OCI-LY1 (cell line): Measurements from ENCODE around the gene STAG1.

Experiments used
- H2AFZ ChIP-seq: fragments of 200-600 bp; sonication (generic), shearing (Covaris generic); 2 replicates; pipeline ENCODE4 v1.6.0; 2014; ENCODE audit warnings: antibody characterized with exemption, mild to moderate bottlenecking, low read length
- H3F3A ChIP-seq: fragments of 200-600 bp; sonication (generic), shearing (Covaris generic); 2 replicates; pipeline ENCODE4 v1.6.0; 2014; ENCODE audit warnings: mild to moderate bottlenecking, antibody characterized with exemption, low read length, moderate library complexity; ENCODE audit not compliant: insufficient read depth
- H3K27ac ChIP-seq: fragments of 200-600 bp; sonication (generic); 2 replicates; pipeline ENCODE4 v1.5.1; 2014; ENCODE audit warnings: low read length, mixed run types, mild to moderate bottlenecking, low read depth; ENCODE audit not compliant: poor library complexity, severe bottlenecking
- H3K27me3 ChIP-seq: fragments of 200-600 bp; sonication (generic); 2 replicates; pipeline ENCODE4 v1.6.0; 2014; ENCODE audit warnings: antibody characterized with exemption, mild to moderate bottlenecking, low read length, moderate library complexity; ENCODE audit not compliant: insufficient read depth
- H3K36me3 ChIP-seq: fragments of 200-600 bp; sonication (generic); 2 replicates; pipeline ENCODE4 v1.6.1; 2014; ENCODE audit warnings: mild to moderate bottlenecking, antibody characterized with exemption, low read length, moderate library complexity, mixed read lengths; ENCODE audit not compliant: insufficient read depth
- H3K4me1 ChIP-seq: fragments of 200-600 bp; sonication (generic); 2 replicates; pipeline ENCODE4 v1.5.1; 2014; ENCODE audit warnings: mild to moderate bottlenecking, low read length, moderate library complexity; ENCODE audit not compliant: insufficient read depth, severe bottlenecking
- H3K4me2 ChIP-seq: fragments of 200-600 bp; sonication (generic), shearing (Covaris generic); 2 replicates; pipeline ENCODE4 v1.6.1; 2014; ENCODE audit warnings: low read length
- H3K4me3 ChIP-seq: fragments of 200-600 bp; sonication (generic); 2 replicates; pipeline ENCODE4 v1.5.1; 2014; ENCODE audit warnings: low read length, low read depth, mild to moderate bottlenecking, mixed read lengths; ENCODE audit not compliant: poor library complexity, severe bottlenecking
- H3K79me2 ChIP-seq: fragments of 200-600 bp; shearing (Covaris generic); 2 replicates; pipeline ENCODE4 v1.6.1; 2016; ENCODE audit warnings: mixed run types, low read length, mixed read lengths; ENCODE audit not compliant: insufficient read depth
- H3K9ac ChIP-seq: fragments of 200-600 bp; sonication (generic), shearing (Covaris generic); 2 replicates; pipeline ENCODE4 v1.6.1; 2014; ENCODE audit warnings: mild to moderate bottlenecking, low read length, mixed read lengths
- H3K9me2 ChIP-seq: fragments of 200-600 bp; sonication (generic), shearing (Covaris generic); 2 replicates; pipeline ENCODE4 v1.6.1; 2014; ENCODE audit warnings: low read depth, mild to moderate bottlenecking, low read length, mixed read lengths
- H3K9me3 ChIP-seq: fragments of 200-600 bp; shearing (Covaris generic); 2 replicates; pipeline ENCODE4 v1.6.1; 2014; ENCODE audit warnings: low read length, mixed read lengths
- H4K20me1 ChIP-seq: fragments of 200-600 bp; sonication (generic), shearing (Covaris generic); 2 replicates; pipeline ENCODE4 v1.6.0; 2016; ENCODE audit warnings: mild to moderate bottlenecking, low read length; ENCODE audit not compliant: insufficient read depth
- CTCF ChIP-seq: fragments of 200-600 bp; sonication (generic), shearing (Covaris generic); IDR thresholded peaks from 2 replicates; pipeline ENCODE4 v1.5.1; 2017; ENCODE audit warnings: mild to moderate bottlenecking, antibody characterized with exemption, low read length, moderate library complexity, mixed read lengths
- EZH2 ChIP-seq: fragments of 200-600 bp; sonication (generic), shearing (Covaris generic); IDR thresholded peaks from 2 replicates; pipeline ENCODE4 v1.8.0; 2017; ENCODE audit warnings: borderline replicate concordance, mixed run types, mild to moderate bottlenecking, antibody characterized with exemption, low read length, moderate library complexity, mixed read lengths

The STAG1 gene

GRCh38 chr3:136583823-136584222 is 168.4 kb downstream of the STAG1 start:
- no peaks in the 10 kb centered on the region for H3F3A ChIP-seq
- no peak for TF ChIP-seq EZH2
- H3K9ac ChIP-seq, result no peak overlapping the region
- no peaks in the 10 kb centered on the region for H3K27me3 ChIP-seq
- no peak overlapping the region for H3K4me3 ChIP-seq
- peaks cover 4% of the 10 kb centered on the region; the same call in 1 of the 2 replicates for H3K36me3 ChIP-seq
- no peak overlapping the region for H3K27ac ChIP-seq
- H3K9me3 ChIP-seq, result no peaks in the 10 kb centered on the region
- H2AFZ ChIP-seq, result no peak overlapping the region
- no peaks in the 10 kb centered on the region for H4K20me1 ChIP-seq
- no peak overlapping the region for H3K4me2 ChIP-seq
- no peaks in the 10 kb centered on the region for H3K9me2 ChIP-seq
- H3K79me2 ChIP-seq, result no peaks in the 10 kb centered on the region
- H3K4me1 ChIP-seq, result no peaks in the 10 kb centered on the region

- H3K9me3 ChIP-seq, result no peaks in the 10 kb centered on the region; the same call in 1 of the 2 replicates
- no peaks in the 10 kb centered on the region for H4K20me1 ChIP-seq
- no peaks in the 10 kb centered on the region for H3F3A ChIP-seq
- TF ChIP-seq CTCF (no peak), EZH2 (no peak)
- no peaks in the 10 kb centered on the region for H3K27me3 ChIP-seq
- H2AFZ ChIP-seq, result no peak overlapping the region
- H3K4me3 ChIP-seq, result no peak overlapping the region
- no peak overlapping the region for H3K27ac ChIP-seq
- no peaks in the 10 kb centered on the region for H3K79me2 ChIP-seq
- H3K9me2 ChIP-seq, result no peaks in the 10 kb centered on the region
- H3K4me1 ChIP-seq, result no peaks in the 10 kb centered on the region
- H3K9ac ChIP-seq, result no peak overlapping the region
- no peak overlapping the region for H3K4me2 ChIP-seq
- H3K36me3 ChIP-seq, result no peaks in the 10 kb centered on the region
Measured at GRCh38 chr3:136577791-136578190, 174.4 kb downstream of the STAG1 start.

- Histone ChIP-seq H4K20me1 (no peaks in the 10 kb centered on the region), H3K27me3 (no peaks in the 10 kb centered on the region), H3K36me3 (no peaks in the 10 kb centered on the region), H3K9me3 (no peaks in the 10 kb centered on the region; the same call in 1 of the 2 replicates), H3K79me2 (no peaks in the 10 kb centered on the region), H3K9ac (no peak overlapping the region), H3K27ac (no peak overlapping the region), H3F3A (no peaks in the 10 kb centered on the region), H3K9me2 (no peaks in the 10 kb centered on the region), H3K4me2 (no peak overlapping the region), H2AFZ (no peak overlapping the region), H3K4me1 (no peaks in the 10 kb centered on the region), H3K4me3 (no peak overlapping the region)
- TF ChIP-seq EZH2 (no peak), CTCF (no peak)
Measured at GRCh38 chr3:136576279-136577009, 175.7 kb downstream of the STAG1 start.
